Natural killer cell (primary cell): Measurements from ENCODE around the gene ARL2BP. TPM values are rescaled to one million over a fixed set of nuclear protein-coding genes. Genes with fewer than 3 reads are reported as not detected.

Experiments used
- ATAC-seq, 3 donors: fragments of 150-1000 bp in 2 of 3; fragments of 200-7000 bp in 1 of 3; cut with Tn5 transposase; 1 replicate in 1 of 3; 2 replicates in 2 of 3; pipeline ENCODE4 v1.10.0; 2021; ENCODE audit warnings: mild to moderate bottlenecking in 2 of 3, moderate library complexity in 2 of 3
- DNase-seq, 2 donors: peaks; one replicate each; pipeline versions ENCODE4 v3.0.0 to v3.0.0-alpha.2; 2013 to 2021; ENCODE audit warnings: mixed read lengths in 1 of 2
- H3K27ac ChIP-seq: one replicate; pipeline ENCODE4 v1.5.1; 2013; ENCODE audit warnings: mild to moderate bottlenecking, low read length
- H3K27me3 ChIP-seq: one replicate; pipeline ENCODE4 v1.6.1; 2013; ENCODE audit warnings: low read length; ENCODE audit not compliant: control insufficient read depth, insufficient read depth
- H3K36me3 ChIP-seq: one replicate; pipeline ENCODE4 v1.6.1; 2013; ENCODE audit warnings: low read length; ENCODE audit not compliant: control insufficient read depth, insufficient read depth
- H3K4me1 ChIP-seq: one replicate; pipeline ENCODE4 v1.6.1; 2013; ENCODE audit warnings: low read length; ENCODE audit not compliant: control insufficient read depth, insufficient read depth
- H3K4me3 ChIP-seq: one replicate; pipeline ENCODE4 v1.5.1; 2013; ENCODE audit warnings: low read length
- H3K9me3 ChIP-seq: one replicate; pipeline ENCODE4 v1.6.1; 2013; ENCODE audit warnings: low read length; ENCODE audit not compliant: control insufficient read depth, insufficient read depth
- H3K27ac Mint-ChIP-seq, 2 donors: one replicate each; pipeline ENCODE4 v1.8.0; 2022; ENCODE audit warnings: mild to moderate bottlenecking in 2 of 2, mixed read lengths in 2 of 2, moderate library complexity in 1 of 2
- H3K27me3 Mint-ChIP-seq, 2 donors: one replicate each; pipeline ENCODE4 v1.8.0; 2022; ENCODE audit warnings: low read depth in 2 of 2, mixed read lengths in 2 of 2
- H3K36me3 Mint-ChIP-seq: one replicate; pipeline ENCODE4 v1.8.0; 2022; ENCODE audit warnings: mixed read lengths
- H3K4me1 Mint-ChIP-seq, 2 donors: one replicate each; pipeline ENCODE4 v1.8.0; 2022; ENCODE audit warnings: mixed read lengths in 2 of 2
- H3K4me3 Mint-ChIP-seq: one replicate; pipeline ENCODE4 v1.8.0; 2022; ENCODE audit warnings: mild to moderate bottlenecking, moderate library complexity, mixed read lengths
- H3K9me3 Mint-ChIP-seq, 2 donors: one replicate each; pipeline ENCODE4 v1.8.0; 2022; ENCODE audit warnings: mixed read lengths in 2 of 2
- WGBS: methylation state at CpG from one replicate; pipeline ENCODE4 v1.1.7; 2013; ENCODE audit warnings: missing lambda C conversion rate; ENCODE audit not compliant: insufficient coverage; 5-methylcytosine and 5-hydroxymethylcytosine counted together
- intact Hi-C: fragments of 100-400 bp; cut with micrococcal nuclease; formaldehyde crosslinking; loops from one replicate; pipeline ENCODE4 v1.14.2; 2022
- total RNA-seq, 4 donors: library from RNA; stranded (reverse); fragments of 120-200 nt in 1 of 4; gene quantifications; one replicate each; pipeline versions ENCODE4 v1.2.3 to v1.2.4, GENCODE V29; 2013 to 2022
- TF ChIP-seq, protein P1 (sequence below): fragments of 200-600 bp; IDR thresholded peaks from one replicate; pipeline ENCODE4 v1.8.0; 2022; ENCODE audit warnings: antibody characterized with exemption

ARL2BP gene
- total RNA-seq, 3 donors from 2014 or later (not counting 1 experiment from before 2014, with no cell fraction given) = 36.5 to 44.4 (median 43.7) TPM

DNA sequence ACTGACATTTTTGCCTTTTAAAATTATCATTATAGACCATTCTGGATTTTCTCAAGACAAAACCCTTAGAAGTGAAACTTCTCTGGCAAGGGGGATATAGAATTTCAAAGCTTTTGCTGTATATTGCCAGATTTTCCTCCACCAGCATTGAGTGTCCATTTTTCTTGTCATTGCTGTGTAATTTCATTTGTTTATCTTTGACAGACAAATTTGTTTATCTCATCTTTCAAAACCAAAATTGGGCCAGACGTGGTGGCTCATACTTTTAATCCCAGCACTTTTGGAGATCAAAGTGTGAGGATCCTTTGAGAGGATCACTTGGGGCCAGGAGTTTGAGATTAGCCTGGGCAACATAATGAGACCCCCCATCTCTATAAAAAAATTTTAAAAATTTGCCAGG, 16.0 kb upstream of the ARL2BP start:
- H3K4me3 ChIP-seq = no peak overlapping the region
- H3K36me3 Mint-ChIP-seq = peaks cover 32% of the 10 kb centered on the region
- no peaks in the 10 kb centered on the region for H3K9me3 ChIP-seq
- TF ChIP-seq, protein P1, sequence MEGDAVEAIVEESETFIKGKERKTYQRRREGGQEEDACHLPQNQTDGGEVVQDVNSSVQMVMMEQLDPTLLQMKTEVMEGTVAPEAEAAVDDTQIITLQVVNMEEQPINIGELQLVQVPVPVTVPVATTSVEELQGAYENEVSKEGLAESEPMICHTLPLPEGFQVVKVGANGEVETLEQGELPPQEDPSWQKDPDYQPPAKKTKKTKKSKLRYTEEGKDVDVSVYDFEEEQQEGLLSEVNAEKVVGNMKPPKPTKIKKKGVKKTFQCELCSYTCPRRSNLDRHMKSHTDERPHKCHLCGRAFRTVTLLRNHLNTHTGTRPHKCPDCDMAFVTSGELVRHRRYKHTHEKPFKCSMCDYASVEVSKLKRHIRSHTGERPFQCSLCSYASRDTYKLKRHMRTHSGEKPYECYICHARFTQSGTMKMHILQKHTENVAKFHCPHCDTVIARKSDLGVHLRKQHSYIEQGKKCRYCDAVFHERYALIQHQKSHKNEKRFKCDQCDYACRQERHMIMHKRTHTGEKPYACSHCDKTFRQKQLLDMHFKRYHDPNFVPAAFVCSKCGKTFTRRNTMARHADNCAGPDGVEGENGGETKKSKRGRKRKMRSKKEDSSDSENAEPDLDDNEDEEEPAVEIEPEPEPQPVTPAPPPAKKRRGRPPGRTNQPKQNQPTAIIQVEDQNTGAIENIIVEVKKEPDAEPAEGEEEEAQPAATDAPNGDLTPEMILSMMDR = no peak
- H3K27me3 ChIP-seq = no peaks in the 10 kb centered on the region
- H3K4me1 Mint-ChIP-seq = no peaks in the 10 kb centered on the region
- WGBS = no CpG with 5 or more reads among the region's 1 CpG
- H3K36me3 ChIP-seq = peaks cover 70% of the 10 kb centered on the region
- H3K4me1 ChIP-seq = no peaks in the 10 kb centered on the region
- H3K27me3 Mint-ChIP-seq = no peaks in the 10 kb centered on the region
- H3K9me3 Mint-ChIP-seq = no peaks in the 10 kb centered on the region
- H3K4me3 Mint-ChIP-seq = no peak overlapping the region
- ATAC-seq (no peak), DNase-seq (no peak)
- intact Hi-C loops = no loop called here
- no peak overlapping the region for H3K27ac Mint-ChIP-seq
- H3K27ac ChIP-seq = no peak overlapping the region

DNA sequence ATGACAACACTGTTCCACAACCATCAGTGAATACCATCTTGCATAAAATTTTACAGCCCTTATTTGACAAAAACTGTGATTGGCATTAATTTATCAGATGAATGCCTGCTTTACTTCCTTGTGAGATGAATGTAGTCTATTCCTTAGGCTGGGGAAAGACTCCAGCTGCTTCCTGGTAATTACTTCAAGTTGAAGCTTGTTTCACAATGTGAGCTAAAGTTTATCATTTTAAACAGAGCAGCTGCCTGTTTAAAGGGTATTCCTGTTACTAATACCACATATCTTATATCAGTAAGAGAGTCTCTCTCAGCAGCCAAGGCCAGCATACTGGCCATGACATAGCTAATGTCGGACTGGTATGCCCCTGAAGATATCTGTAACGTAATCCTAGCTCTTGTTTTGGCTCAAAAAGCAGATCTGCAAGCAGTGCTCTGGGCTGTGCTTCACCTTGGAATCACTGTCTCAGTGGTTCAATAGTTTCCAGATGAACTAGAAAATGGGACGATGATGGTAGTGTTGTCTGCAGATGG, 13.2 kb upstream of the ARL2BP start:
- no peaks in the 10 kb centered on the region for H3K4me1 Mint-ChIP-seq

DNA sequence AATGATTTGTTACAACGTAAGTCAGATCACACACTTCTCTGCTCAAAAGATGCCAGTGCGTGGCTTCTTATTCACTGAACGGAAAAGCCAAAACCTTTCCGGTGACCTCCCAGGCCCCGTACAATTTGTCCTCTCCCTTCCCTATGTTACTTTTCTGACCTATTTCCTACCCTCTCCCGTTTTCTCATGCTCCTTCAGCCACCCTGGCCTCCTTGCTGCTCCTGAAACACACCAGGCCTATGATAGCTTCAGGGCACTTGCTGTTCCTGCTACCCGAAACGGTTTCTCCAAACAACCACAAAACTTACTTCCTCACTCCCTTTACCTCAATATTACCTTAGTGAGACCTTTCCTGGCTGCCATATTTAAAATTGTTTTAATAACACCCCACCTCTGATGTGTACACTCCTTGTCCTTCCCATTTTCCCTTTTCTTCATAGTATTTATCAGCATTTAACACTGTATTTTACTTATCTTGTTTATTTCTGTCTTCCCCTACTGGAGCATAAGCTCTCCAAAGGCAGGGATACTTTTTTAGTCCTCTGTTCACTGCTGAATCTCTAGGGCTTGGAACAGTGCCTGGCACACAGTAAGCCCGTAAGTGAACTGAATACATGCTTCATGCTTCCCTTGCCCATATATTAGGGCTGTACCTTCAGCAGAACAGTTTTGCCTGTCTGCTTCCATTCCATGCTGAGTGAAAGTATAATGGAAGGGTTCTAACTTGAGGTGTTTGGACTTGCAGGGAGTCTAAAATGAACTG, 10.9 kb upstream of the ARL2BP start:
- TF ChIP-seq, protein P1 = no peak
- H3K4me3 ChIP-seq = no peak overlapping the region
- ATAC-seq (no peak), DNase-seq (no peak)
- no peak overlapping the region for H3K4me3 Mint-ChIP-seq
- no peaks in the 10 kb centered on the region for H3K9me3 Mint-ChIP-seq
- H3K36me3 Mint-ChIP-seq = peaks cover 47% of the 10 kb centered on the region
- intact Hi-C loops = no loop called here
- H3K27ac Mint-ChIP-seq = no peak overlapping the region
- WGBS = 95% methylated on average over 9 of the region's 9 CpGs
- H3K9me3 ChIP-seq = no peaks in the 10 kb centered on the region
- no peaks in the 10 kb centered on the region for H3K27me3 ChIP-seq
- no peaks in the 10 kb centered on the region for H3K4me1 ChIP-seq
- H3K27me3 Mint-ChIP-seq = no peaks in the 10 kb centered on the region
- peaks cover 57% of the 10 kb centered on the region for H3K36me3 ChIP-seq
- H3K4me1 Mint-ChIP-seq = no peaks in the 10 kb centered on the region
- no peak overlapping the region for H3K27ac ChIP-seq

More for the DNA sequence above, 13.2 kb upstream of the ARL2BP start:
- Histone ChIP-seq H3K27ac (no peak overlapping the region), H3K4me3 (no peak overlapping the region), H3K27me3 (no peaks in the 10 kb centered on the region), H3K9me3 (no peaks in the 10 kb centered on the region), H3K4me1 (no peaks in the 10 kb centered on the region), H3K36me3 (peaks cover 70% of the 10 kb centered on the region)
- peaks cover 53% of the 10 kb centered on the region for H3K36me3 Mint-ChIP-seq
- WGBS = 97% methylated on average over 3 of the region's 3 CpGs
- intact Hi-C loops = no loop called here
- TF ChIP-seq, protein P1 = no peak
- DNase-seq (no peak), ATAC-seq (no peak)
- H3K9me3 Mint-ChIP-seq = no peaks in the 10 kb centered on the region
- no peak overlapping the region for H3K4me3 Mint-ChIP-seq
- no peaks in the 10 kb centered on the region for H3K27me3 Mint-ChIP-seq
- no peak overlapping the region for H3K27ac Mint-ChIP-seq

DNA sequence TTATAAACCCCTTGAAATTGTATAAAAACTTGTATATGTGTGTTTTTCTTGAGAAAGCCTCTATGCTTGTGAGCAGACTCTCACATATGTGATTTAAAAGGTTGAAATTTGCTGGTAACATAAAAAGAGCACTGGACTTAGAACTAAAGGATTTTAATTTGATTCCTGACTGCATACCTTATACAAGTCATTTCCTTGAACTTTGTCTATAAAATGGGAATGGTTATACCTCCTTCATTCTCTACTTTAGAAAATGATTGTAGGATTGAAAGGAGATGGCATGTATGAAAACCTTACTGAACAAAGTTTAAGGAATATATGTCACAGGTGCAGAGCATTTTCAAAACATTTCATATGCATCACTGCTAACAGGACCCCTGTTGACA, 10.4 kb upstream of the ARL2BP start:
- intact Hi-C loops = no loop called here
- H3K4me1 Mint-ChIP-seq = no peaks in the 10 kb centered on the region
- H3K9me3 Mint-ChIP-seq = no peaks in the 10 kb centered on the region

More for the DNA sequence above, 10.4 kb upstream of the ARL2BP start:
- peaks cover 59% of the 10 kb centered on the region for H3K36me3 ChIP-seq
- no peaks in the 10 kb centered on the region for H3K27me3 ChIP-seq
- Mint-ChIP-seq H3K36me3 (peaks cover 47% of the 10 kb centered on the region), H3K27ac (no peak overlapping the region), H3K27me3 (no peaks in the 10 kb centered on the region), H3K4me3 (no peak overlapping the region)
- H3K27ac ChIP-seq = no peak overlapping the region
- H3K4me1 ChIP-seq = no peaks in the 10 kb centered on the region
- ATAC-seq = no peak
- H3K4me3 ChIP-seq = no peak overlapping the region
- TF ChIP-seq, protein P1 = no peak
- DNase-seq = no peak
- no peaks in the 10 kb centered on the region for H3K9me3 ChIP-seq
